CD4-positive, alpha-beta T cell treated with Interleukin-4 for 1 hour (primary cell): ENCODE measurements around the gene CDCA5.

Experiments
- DNase-seq, 2 donors: peaks; one replicate each; pipeline ENCODE4 v3.0.0-alpha.2; 2020 to 2022

The CDCA5 gene

GRCh38 chr11:65104628-65105027 lies 20.8 kb upstream of the CDCA5 start:
- DNase-seq: no peak

- DNase-seq: no peak
These were observed 19.6 kb upstream of the CDCA5 start for GRCh38 chr11:65103476-65103875.

- DNase-seq: no peak
These were observed 18.6 kb upstream of the CDCA5 start for GRCh38 chr11:65102142-65103095.

GRCh38 chr11:65100674-65101350 lies 17.0 kb upstream of the CDCA5 start:
- no peak for DNase-seq

GRCh38 chr11:65096926-65097325 lies 13.1 kb upstream of the CDCA5 start:
- DNase-seq: no peak

GRCh38 chr11:65095974-65096806 lies 12.3 kb upstream of the CDCA5 start, which contains the start of gene VPS51:
Gene VPS51 (plus strand): TSS chr11:65096214. CDS start chr11:65096251, 37 bp downstream.
- DNase-seq: peak; percentile 88 to 91

GRCh38 chr11:65095427-65095826 lies 11.6 kb upstream of the CDCA5 start:
- no peak for DNase-seq

- no peak for DNase-seq
These were observed 6.8 kb upstream of the CDCA5 start for GRCh38 chr11:65090628-65091027.

- no peak for DNase-seq
These were observed 5.8 kb upstream of the CDCA5 start for GRCh38 chr11:65089621-65090020.

GRCh38 chr11:65087827-65088226 lies 4.0 kb upstream of the CDCA5 start:
- no peak for DNase-seq

GRCh38 chr11:65087216-65087615 lies 3.4 kb upstream of the CDCA5 start:
- no peak for DNase-seq

GRCh38 chr11:65086809-65087208 lies 3.0 kb upstream of the CDCA5 start:
- DNase-seq: no peak

GRCh38 chr11:65085446-65085845 lies 1.6 kb upstream of the CDCA5 start:
- DNase-seq: no peak

GRCh38 chr11:65084598-65085375 lies 947 bp upstream of the CDCA5 start:
- DNase-seq: no peak

- DNase-seq: no peak
These were observed 556 bp downstream of the CDCA5 start for GRCh38 chr11:65083134-65083833.

- DNase-seq: no peak
These were observed 5.0 kb downstream of the CDCA5 start for GRCh38 chr11:65078786-65079342.

- DNase-seq: peak; percentile 76 to 82
These were observed 5.7 kb downstream of the CDCA5 start for GRCh38 chr11:65078151-65078550.

- no peak for DNase-seq
These were observed 6.4 kb downstream of the CDCA5 start for GRCh38 chr11:65077451-65077850.

GRCh38 chr11:65072631-65072966 lies 11.2 kb downstream of the CDCA5 start:
- DNase-seq: no peak

- DNase-seq: no peak
These were observed 11.8 kb downstream of the CDCA5 start for GRCh38 chr11:65071907-65072630.

- DNase-seq: no peak
These were observed 14.6 kb downstream of the CDCA5 start for GRCh38 chr11:65069217-65069616.
